Stimulated activated CD4-positive, alpha-beta T cell treated with anti-CD3 and anti-CD28 coated beads, Interleukin-15, amount 100 ng/mL, for 24 hours (primary cell): ENCODE measurements around the gene FZR1.
"Not testable (repeated sequence)": the region's sequence is repeated elsewhere in the genome, so short reads cannot be mapped to it uniquely, and the experiment has no call there.

Experiments used
- DNase-seq: peaks from one replicate; pipeline ENCODE4 v3.0.0-alpha.2; 2020

Gene FZR1

GRCh38 chr19:3516675-3517207 lies 10.6 kb downstream of the FZR1 start:
- DNase-seq = peak; percentile 32

DNA sequence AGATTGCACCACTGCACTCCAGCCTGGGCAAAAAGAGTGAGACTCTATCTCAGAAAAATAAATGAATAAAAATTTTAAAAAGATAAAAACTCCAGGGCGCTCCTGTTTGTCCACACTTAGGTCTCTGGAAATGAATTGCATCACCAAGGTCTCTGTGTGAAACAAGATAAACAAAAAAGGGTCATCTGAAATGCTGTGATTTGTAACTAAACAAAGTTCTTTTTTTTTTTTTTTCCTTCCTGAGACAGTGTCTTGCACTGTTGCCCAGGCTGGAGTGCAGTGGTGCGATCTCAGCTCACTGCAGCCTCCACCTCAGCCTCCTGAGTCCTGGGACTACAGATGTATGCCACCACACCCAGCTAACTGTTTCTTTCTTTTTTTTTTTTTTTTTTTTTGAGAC lies 11.5 kb downstream of the FZR1 start:
- no peak for DNase-seq

DNA sequence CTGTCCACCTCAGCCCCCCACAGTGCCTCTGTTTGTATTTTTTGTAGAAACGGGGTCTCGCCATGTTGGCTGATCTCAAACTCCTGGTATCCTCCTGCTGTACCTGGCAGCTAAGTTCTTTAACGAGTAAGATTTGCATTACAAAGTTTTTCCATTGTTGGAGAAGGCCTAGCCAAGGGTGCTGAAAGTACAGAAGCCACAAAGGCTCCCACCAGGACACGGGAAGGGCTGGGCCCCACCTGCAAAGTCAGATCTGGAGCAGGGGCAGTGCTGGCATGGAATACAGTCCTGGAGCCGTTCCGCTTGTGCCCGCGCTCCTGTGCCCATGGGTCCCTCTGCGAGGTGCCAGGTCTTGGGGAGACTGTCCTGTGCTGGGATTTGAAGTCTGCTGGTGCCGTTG lies 12.1 kb downstream of the FZR1 start:
- no peak for DNase-seq

- no peak for DNase-seq
These were observed 12.5 kb downstream of the FZR1 start for GRCh38 chr19:3518659-3519058.

- no peak for DNase-seq
These were observed 13.0 kb downstream of the FZR1 start for GRCh38 chr19:3519126-3519525.

- DNase-seq = no peak
These were observed 14.3 kb downstream of the FZR1 start for GRCh38 chr19:3520166-3521103.

DNA sequence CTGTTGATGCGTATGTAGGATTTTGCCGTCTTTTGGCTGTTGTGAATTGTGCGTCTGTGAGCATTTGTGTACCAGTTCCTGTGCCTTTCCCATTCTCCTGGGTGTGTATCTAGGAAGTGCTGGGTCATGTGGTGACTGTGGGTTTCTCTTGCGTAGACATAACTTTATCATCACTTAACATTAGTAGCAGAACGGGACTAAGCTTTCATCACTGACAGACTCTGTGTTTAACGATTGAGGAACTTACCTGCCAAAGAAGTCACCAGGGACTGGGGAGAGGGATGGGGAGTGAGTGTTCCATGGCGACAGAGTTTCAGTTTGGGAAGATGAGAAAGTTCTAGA lies 15.0 kb downstream of the FZR1 start:
- no peak for DNase-seq

DNA sequence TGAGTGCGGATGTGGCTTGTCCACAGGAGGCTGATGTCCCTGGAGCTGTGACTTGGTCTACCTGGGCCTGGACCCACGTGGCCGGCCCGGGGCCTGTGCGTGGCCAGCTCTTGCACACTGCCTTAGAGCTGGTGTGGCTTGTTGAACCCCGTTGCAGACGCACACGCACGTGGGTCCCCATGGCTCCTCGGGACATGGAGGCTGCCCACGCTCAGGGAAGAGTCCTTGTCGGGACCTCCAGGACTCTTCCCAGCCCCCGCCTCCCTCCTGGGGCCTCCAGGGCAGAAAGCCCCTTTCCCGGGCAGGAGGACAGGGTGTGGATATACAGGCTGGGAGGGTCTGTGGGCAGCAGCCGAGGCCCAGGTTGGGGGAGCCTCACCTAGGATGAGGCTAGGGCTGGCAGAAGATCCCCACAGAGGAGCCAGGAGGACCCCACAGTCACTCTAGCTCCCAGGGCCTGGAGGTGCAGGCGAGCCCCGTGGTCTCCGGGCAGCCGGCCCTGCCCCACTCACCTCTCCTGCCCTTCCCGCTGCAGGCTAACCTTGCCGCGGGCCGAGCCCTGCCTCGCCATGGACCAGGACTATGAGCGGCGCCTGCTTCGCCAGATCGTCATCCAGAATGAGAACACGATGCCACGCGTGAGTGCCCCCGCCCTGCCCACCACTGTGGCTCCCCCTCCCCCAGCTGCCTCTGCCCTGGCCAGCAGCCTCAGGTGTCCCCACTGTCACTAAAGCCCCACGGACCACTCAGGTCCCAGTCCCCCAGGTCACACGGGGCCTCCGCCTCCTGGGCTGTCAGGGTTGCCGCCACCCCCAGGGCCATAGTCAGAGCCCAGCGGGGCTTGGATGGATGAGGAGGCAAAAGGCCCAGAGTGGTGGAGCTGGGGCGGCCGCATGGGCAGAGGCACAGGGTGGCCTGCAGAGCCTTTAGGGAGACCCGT lies 16.6 kb downstream of the FZR1 start:
- DNase-seq = no peak

- DNase-seq = no peak
These were observed 17.4 kb downstream of the FZR1 start for GRCh38 chr19:3523361-3524077.

- no peak for DNase-seq
These were observed 18.1 kb downstream of the FZR1 start for GRCh38 chr19:3524078-3524842.

GRCh38 chr19:3524904-3525451 lies 18.9 kb downstream of the FZR1 start:
- DNase-seq = no peak

GRCh38 chr19:3526507-3527237 lies 20.6 kb downstream of the FZR1 start:
- DNase-seq = no peak

DNA sequence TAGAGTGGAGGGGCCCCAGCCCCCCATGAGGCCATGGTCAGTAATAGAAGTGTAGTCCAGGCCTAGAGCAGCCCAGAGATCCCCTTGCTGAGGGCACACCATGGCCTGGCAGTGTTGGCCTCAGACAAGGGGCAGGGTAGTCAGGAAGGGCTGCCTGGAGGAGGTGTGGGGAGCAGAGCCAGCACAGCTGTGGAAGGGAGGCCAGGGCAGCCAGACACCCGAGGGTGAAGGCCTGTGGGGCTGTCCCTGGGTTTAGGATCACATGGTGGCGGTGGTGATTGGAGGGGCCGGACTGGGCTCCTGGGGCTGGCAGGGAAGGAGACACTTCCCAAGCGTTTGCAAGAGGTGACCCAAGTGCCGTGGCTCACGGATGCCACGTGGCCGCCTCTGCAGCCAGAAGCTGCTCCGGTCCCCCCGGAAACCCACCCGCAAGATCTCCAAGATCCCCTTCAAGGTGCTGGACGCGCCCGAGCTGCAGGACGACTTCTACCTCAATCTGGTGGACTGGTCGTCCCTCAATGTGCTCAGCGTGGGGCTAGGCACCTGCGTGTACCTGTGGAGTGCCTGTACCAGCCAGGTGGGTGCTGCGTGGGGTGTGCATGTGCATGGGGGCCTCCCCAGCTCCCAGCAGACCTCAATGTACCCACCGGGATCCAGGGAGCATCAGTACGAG lies 21.3 kb downstream of the FZR1 start:
- no peak for DNase-seq

DNA sequence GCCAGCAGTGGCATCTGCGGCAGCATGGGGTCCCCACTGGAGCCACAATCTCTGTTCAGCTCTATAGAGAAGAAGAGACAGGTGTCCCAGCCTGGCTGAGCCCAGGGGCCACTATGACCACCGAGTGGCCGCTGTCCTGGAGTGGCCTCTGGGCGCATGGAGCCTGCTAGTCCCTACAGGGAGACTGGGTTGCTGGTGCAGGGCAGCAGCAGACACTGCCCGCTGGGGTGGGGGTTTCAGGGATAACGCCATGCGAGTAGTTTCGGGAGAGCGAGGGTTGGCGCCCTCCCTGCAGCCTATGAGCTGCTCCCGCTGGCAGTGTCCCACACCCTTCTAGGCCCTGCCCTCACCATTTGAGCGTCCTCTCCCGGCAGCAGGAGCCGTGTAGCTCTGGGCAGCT lies 22.0 kb downstream of the FZR1 start:
- DNase-seq = no peak

DNA sequence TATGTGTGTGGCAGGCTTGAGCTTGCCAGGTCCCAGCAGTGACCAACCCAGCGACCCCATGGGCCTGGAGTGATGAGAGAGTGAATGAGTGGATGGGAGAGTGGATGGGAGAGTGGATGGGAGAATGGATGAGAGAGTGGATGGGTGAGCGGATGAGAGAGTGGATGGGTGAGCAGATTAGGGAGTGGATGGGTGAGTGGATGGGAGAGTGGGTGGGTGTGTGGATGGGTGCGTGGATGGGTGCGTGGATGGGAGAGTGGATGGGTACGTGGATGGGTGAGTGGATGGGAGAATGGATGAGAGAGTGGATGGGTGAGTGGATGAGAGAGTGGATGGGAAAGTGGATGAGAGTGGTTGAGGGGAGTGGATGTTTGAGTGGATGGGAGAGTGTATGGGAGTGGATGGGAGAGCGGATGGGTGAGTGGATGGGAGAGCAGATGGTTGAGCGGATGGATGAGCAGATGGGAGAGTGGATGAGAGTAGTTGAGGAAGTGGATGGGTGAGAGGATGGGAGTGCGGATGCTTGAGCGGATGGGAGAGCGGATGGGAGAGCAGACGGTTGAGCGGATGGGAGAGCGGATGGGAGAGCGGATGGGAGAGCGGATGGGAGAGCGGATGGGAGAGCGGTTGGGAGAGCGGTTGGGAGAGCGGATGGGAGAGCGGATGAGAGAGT lies 22.6 kb downstream of the FZR1 start:
- no peak for DNase-seq

DNA sequence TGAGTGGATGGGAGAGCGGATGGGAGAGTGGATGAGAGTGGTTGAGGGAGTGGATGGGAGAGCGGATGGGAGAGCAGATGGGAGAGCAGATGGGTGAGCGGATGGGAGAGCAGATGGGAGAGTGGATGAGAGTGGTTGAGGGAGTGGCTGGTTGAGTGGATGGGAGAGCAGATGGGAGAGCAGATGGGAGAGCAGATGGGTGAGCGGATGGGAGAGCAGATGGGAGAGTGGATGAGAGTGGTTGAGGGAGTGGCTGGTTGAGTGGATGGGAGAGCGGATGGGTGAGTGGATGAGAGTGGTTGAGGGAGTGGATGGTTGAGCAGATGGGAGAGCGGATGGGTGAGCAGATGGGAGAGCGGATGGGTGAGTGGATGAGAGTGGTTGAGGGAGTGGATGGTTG lies 23.2 kb downstream of the FZR1 start:
- DNase-seq = not testable (repeated sequence)

DNA sequence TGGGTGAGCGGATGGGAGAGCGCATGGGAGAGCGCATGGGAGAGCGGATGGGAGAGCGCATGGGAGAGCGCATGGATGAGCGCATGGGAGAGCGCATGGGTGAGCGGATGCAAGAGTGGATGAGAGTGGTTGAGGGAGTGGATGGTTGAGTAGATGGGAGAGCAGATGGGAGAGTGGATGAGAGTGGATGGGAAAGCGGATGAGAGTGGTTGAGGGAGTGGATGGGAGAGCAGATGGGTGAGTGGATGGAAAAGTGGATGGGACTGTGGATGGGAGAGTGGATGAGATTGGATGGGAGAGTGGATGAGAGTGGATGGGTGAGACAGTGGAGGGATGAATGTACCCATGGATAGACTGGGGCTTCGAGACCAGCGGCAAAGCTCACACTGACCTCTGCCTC lies 24.3 kb downstream of the FZR1 start:
- DNase-seq = no peak

- no peak for DNase-seq
These were observed 25.6 kb downstream of the FZR1 start for GRCh38 chr19:3531716-3532115.

DNA sequence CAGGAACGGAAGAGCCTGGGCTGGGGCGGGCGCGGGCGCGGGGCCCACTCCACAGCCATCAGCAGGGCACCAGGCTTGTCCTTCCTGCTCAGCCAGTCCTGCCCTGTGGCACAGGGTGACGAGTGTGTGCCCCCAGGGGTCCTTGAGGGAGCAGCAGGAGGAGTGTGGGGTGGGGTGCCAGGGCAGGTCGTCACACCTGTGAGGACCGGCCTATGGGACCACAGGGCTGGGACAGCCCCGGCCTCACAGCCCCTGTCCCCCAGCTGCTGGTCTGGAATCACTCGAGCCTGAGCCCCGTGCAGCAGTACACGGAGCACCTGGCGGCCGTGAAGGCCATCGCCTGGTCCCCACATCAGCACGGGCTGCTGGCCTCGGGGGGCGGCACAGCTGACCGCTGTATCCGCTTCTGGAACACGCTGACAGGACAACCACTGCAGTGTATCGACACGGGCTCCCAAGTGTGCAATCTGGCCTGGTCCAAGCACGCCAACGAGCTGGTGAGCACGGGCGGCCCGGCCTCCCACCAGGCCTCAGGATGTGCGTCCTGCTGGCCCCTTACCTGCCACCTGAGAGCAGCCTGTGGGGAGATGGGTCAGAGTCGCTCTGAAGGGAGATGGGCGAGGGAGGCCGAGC lies 26.2 kb downstream of the FZR1 start:
- DNase-seq = no peak
